ENCODE data around the gene TRIM8.

DNA sequence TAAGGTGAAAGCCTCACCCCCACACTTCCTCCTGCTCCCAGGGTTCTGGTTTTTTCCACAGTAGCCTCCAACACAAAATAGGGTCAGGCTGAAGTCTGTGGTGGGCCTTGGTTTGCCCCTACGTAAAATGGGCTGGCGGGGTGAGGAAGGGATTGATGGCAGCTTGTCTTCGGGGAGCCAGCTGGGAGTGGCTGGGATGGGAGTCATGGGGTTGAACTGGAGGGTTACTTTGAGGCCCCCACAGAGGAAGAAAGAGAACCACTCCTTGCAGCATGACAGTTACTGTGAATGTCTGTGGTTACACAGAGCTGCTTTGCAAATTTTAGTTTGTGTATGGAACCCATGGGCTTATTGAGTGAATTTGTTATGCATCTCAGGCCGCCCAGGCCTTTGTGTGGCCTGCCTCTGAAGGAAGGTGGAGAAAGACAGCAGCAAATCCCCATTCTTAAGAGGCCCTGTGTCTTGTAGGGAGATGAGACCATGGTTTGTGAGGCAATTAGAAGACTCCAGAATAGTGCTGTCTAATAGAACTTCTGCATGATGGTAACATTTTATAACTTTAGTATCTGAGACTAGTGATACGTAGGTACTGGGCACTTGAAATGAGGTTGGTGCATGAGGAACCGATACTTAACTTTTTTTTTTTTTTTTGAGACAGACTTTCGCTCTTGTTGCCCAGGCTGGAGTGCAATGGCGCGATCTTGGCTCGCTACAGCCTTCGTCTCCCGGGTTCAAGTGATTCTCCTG is 8.1 kb downstream of the TRIM8 start:
- TF ChIP-seq, protein P1, sequence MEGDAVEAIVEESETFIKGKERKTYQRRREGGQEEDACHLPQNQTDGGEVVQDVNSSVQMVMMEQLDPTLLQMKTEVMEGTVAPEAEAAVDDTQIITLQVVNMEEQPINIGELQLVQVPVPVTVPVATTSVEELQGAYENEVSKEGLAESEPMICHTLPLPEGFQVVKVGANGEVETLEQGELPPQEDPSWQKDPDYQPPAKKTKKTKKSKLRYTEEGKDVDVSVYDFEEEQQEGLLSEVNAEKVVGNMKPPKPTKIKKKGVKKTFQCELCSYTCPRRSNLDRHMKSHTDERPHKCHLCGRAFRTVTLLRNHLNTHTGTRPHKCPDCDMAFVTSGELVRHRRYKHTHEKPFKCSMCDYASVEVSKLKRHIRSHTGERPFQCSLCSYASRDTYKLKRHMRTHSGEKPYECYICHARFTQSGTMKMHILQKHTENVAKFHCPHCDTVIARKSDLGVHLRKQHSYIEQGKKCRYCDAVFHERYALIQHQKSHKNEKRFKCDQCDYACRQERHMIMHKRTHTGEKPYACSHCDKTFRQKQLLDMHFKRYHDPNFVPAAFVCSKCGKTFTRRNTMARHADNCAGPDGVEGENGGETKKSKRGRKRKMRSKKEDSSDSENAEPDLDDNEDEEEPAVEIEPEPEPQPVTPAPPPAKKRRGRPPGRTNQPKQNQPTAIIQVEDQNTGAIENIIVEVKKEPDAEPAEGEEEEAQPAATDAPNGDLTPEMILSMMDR (IDR thresholded peaks at IDR 0.05; ENCODE audit: borderline replicate concordance, extremely low read depth, low read length, poor library complexity, severe bottlenecking) = no peak
- TF ChIP-seq EZH2 (IDR thresholded peaks at IDR 0.05; ENCODE audit: borderline replicate concordance, low read depth, low read length, severe bottlenecking) = no peak

Data from DND-41 (cell line).